Muscle of back (tissue), 11 donors: ENCODE measurements around the gene FRMD3. TPM values are rescaled to one million over a fixed set of nuclear protein-coding genes. Genes with fewer than 3 reads are reported as not detected.

Experiments
- DNase-seq, 3 donors: peaks; one replicate each; pipeline versions ENCODE4 v3.0.0 to v3.0.0-alpha.2; 2013
- polyA plus RNA-seq, 10 donors: library from polyadenylated mRNA; unstranded; fragments of 120-200 nt; gene quantifications; one replicate each; pipeline ENCODE4 v1.2.1, GENCODE V29; 2013; ENCODE audit not compliant: insufficient read length in 10 of 10

The FRMD3 gene
- polyA plus RNA-seq, 10 donors: 22.5 to 37.8 (median 29.4) TPM

DNA sequence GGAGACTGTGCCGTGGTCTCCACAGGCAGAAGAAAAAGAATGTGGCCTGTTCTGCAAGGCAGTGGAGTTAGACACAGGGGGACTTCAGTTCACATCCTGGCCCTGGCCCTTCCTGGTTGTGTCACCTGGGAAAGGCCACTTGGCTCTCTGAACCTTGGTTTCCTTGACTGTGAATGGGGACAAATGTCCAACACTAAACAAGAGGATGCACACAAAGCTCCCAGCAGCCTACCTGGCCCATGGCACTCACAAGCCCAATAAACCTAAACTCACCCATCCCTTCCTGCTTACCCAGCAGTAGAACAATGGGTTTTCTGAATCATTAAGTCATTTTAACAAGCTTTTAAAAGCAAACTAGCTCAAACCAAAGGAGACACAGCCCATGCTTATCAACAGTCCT is 103.9 kb downstream of the FRMD3 start:
- no peak for DNase-seq

DNA sequence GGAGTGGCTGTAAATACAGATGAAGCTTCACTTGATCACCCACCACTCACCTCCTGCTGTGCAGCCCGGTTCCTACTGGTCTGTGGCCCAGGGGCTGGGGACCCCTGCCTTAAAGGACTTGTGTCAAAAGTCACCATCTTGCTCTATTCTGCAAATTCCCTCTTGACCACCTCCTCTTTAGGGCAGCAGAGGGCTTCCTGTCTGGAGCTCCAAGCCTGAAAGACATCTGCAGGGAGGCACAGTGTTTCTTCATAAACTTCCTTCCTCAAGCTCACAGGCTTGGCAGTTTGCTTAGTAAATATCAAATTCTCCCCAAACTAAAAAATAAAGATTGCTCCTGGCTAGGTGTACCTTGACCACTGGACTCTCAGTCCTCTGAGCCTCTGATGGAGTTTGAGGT is 104.4 kb downstream of the FRMD3 start:
- no peak for DNase-seq

DNA sequence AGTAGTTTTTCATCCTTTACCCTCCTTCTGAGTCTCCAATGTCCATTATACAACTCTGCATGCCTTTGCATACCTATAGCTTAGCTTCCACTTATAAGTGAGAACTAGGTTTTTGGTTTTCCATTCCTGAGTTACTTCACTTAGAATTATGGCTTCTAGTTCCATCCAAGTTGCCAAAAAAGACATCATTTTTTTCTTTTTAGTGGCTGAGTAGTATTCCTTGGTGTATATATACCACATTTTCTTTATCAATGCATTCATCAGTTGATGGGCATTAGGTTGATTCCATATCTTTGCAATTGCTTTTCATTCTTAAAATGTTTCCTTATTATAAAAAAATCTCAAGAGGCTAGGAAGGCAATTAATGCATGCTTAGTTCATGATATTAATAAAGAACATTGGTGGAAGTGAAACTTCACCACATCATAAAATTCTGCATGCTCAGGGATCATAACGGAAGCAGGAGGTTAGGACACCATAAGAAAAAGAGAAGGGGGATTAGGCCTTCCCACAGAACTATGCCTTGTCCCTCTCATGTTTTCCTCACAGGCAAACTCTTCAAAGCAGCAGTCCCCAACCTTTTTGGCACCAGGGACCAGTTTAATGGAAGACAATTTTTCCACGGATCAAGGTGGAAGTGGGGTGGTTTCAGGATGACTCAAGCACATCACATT is 105.2 kb downstream of the FRMD3 start:
- no peak for DNase-seq

DNA sequence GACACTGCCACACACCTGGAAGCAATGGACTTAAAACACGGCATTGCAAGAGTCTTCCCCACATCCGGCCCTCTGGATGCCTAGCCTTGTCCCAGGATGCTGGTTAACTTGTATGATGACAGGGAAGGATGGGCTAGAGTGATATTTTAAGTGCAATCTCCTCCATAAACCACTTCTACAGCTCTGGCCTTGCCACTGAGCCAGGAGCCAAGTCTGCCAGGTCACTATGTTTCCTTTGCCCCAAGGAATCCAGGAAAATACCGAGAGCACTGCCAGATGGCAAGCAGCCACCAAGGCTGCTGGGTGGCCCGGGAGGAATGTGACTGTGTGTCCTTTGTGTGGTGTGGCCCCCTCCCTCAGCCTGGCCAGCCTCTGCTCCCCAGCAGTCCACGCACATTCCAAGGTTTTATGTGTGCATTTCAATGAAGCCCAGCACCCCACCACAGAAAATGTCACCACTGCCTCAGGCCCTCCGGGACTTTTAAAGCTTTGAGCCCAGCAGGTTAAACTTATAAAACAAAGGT is 106.0 kb downstream of the FRMD3 start:
- DNase-seq: peak; percentile 26 to 69 (median 29)

DNA sequence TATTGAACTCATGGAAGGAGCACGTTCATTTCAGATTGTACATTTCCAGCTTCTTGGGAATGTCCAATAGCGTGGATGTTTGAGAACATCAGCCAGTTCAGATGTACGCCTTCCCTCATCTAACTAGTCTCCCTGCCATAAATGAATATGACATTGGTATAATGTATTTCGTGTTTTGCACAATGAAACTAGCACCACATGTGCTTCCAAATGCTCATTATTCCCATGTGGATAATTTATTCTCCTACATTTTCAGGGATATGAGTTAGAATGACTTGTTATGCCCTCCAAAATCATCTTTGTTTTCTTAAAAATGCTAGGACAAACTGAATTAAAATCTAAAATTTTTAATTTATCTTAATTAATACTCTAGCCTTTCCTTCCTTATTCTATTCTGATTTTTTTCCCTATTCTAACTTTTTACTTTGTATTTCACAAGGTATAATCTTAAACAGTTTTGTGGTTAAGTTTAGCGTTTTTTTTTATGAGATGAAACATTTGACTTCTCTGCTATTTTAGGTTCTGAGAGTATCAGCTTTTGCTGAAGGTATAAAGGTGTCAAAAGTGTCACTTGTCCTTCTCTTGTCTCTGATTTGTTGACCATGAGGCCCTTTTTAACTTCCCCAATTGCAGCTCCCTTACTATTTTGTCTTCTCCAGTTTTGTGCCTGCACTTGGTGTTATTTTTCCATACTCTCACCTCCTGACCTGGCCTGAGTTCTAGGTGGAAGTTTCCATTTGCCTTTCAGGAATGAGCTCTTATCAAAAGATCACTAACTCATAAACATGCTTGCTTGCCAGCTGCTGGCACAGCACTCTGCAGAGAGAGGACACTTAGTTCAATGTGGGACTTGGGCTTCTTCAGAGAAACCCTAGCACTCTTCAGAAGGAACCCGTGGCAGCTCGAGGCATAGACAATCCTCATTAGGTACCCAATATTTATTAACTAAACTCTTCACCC is 106.8 kb downstream of the FRMD3 start:
- no peak for DNase-seq

- DNase-seq: no peak
Observed at GRCh38 chr9:83430681-83431080, 107.5 kb downstream of the FRMD3 start.

GRCh38 chr9:83429229-83429628 is 109.0 kb downstream of the FRMD3 start:
- no peak for DNase-seq

- DNase-seq: no peak
Observed at GRCh38 chr9:83425240-83425639, 113.0 kb downstream of the FRMD3 start.

- no peak for DNase-seq
Observed at GRCh38 chr9:83424831-83425230, 113.4 kb downstream of the FRMD3 start.

DNA sequence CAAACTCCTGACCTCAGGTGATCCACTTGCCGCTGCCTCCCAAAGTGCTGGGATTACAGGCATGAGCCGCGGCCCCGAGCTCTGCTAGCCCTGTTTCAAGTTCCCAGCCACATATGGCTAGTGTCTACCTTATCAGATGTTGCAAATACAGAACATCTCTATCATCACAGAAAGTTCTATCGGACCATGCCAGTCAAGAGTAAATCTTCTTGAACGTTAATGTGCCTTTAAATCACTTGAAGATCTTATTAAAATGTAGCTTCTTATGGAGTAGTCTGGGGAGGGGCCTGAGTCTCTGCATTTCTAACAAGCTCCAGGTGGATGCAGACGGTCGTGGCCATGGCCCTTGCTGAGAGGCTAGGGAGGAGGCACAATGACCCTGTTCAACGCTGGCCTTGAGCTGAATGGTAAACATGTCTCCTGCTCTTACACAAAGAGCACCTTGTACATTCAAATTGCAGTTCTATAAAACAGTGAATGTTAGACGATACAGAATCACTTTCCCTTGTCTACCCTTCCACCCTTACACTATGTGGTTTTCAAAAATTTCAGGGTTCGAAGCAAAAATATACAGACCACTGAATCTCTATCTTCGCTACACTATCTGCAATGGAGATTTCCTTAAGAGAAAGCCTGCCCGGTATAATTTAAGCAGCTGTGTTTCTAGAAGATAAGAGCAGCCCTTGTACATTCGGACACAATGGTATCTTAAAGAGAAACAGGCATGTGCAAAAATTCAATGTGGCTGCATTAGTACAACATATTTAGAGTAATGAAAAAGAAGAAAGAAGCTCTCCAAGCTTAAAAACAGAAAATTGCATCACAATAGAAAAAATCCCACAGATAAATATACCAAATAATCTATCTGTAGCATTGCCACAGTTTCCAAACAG is 114.1 kb downstream of the FRMD3 start:
- DNase-seq: no peak

DNA sequence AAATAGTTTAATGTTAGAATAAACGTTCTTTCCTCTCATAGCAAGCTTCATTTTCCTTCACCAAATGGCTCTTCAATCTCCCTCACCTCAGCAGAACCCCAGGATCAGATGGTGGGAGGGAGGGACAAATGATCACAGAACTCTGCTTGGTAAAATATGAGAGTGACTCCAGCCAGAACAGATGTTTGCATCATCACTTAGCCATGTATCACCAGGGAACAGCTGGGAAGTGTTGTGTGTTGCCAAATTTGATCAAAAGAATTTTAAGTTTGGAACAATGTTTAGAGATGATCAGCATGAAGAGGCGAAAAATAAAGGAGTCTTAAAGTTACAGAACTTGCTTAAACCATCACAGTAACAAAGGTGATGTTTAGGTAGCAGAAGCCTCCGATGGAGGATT is 115.7 kb downstream of the FRMD3 start:
- peak in 2 of 3 donors; percentile 42 to 59 for DNase-seq

- DNase-seq: no peak
Observed at GRCh38 chr9:83420486-83420885, 117.7 kb downstream of the FRMD3 start.

- no peak for DNase-seq
Observed at GRCh38 chr9:83419961-83420360, 118.2 kb downstream of the FRMD3 start.

DNA sequence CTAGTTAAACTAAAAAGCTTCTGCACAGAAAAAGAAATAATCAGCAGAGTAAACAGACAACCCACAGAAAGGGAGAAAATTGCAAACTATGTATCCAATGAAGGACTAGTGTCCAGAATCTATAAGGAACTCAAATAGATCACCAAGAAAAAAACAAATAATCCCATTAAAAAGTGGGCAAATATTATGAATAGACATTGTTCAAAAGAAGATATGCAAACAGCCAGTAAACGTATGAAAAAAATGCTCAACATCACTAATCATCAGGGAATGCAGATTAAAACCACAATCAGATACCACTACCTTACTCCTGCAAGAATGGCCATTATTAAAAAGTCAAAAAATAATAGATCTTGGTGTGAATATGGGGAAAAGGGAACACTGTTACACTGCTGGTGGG is 119.9 kb downstream of the FRMD3 start:
- no peak for DNase-seq

DNA sequence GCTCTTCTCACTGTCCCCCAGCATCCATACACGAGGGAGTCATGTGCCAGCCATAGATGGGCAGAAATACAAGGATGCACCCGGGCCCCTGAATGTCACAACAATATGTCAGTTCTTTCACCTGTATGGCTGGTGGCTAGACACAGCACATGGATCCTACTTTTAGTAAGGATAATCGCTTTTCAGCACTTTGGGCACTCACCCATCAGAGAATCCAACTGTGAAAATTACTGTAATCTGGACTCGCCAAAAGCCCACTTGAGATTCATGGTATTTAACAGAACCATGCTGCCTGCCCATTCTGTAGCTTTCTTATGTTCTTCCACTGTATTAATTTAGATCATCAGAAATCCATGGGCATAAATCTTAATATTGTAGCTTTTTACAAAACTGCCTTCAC is 124.8 kb downstream of the FRMD3 start:
- no peak for DNase-seq

DNA sequence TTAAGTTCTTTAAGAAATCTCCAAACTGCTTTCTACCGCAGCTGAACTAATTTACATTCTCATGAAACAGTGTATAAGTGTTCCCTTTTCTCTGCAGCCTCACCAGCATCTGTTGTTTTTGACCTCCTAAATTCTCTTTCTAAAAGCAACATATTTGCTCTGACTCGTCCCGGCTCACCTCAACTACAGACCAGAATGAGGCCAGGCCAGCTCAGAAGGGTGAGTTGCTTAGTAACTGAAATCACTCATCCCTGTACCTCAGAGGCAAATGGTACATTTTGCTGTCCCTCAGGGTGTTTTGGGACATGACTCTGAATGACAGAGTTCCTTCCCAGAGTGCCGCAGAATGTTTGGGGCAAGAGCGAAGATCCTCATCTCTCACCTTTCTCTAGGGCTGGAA is 127.5 kb downstream of the FRMD3 start:
- DNase-seq: no peak

DNA sequence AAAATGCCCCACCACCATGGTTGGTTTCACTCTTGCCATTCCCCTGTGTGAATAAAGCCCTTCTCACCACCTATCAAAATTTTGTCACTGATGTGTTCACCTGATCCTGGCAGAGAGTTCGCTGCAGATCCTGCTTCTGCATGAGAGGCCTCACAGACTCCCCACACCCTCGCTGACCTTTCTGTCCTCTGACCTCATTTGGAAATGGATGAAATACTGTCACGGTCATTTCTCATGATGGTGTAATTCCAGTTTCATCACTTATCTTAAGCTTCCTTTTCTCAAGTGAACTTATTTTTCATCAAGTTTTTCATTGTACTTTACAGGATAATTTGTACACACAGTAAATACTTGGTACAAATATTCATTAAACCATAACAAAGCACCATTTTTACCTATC is 131.3 kb downstream of the FRMD3 start:
- DNase-seq: no peak

DNA sequence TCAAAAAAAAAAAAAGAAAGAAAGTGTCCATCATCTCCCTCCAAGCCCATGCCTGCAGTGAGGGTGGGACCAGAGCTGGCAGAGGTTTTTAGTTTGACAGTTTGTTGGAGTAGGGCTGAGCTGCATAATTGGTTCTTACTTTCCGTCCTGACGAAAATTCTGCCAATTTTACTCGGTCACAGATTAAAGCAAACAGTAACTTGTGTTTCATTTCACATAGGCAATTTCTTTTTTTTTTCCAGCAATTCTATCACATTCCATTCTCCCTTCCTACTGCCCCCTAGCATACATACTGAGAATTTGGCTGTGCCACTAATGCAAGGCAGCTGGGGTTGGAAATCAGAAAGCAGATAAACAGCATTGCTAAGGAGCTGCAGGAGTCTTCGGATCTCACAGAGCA is 132.4 kb downstream of the FRMD3 start:
- DNase-seq: no peak

DNA sequence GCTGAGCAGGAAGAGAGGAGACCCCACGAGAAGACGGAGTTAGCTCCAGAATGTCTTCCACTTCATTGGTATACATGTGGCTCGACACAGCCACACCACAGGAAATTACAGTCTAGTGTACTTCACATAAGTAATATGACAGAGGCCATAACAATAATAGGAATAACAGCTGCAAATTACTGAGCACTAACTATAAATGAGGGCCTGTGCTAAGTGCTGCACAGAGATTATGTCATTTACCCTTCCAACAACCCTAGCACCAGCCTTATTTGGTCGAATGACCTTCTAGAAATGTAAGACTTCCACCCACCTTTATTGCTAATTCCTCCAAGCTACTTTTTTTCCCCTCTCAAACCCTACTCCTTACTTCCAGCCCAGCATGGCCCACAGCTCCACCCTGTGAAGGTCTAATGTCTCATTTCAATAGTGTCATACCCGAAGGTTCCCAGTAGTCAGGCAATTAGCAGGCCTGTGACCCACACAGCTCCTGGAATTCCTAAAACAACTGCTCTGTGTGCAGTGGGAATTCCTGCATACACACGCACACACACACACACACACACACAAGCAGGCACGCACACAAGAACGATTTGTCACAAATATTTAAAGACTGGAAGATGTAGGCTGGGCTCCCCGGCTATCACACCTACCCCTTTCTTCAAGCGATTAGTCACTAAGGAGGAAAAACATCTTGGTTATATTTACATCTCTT is 134.5 kb downstream of the FRMD3 start:
- peak in 1 of 3 donors; percentile 52 for DNase-seq

- no peak for DNase-seq
Observed at GRCh38 chr9:83401328-83401900, 136.8 kb downstream of the FRMD3 start.

DNA sequence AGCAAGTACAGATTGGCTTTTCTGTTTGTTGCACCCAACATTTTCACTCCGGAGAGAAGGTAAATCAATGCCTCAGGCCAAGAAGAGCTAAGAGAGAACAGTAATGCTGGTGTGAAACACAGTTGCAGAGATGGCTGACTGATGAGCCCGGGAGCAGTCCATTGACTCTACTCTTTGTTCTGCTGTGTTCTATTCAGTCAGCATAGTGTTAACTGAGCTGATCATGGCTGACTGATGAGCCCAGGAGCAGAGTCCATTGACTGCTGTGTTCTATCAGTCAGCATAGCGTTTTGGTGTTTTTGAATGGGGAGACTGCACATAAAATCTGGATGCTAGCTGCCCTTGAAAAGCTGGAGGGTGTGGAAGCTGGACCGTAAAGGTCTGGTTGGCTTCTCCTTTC is 141.4 kb downstream of the FRMD3 start:
- no peak for DNase-seq
